Measurements from ENCODE around the gene NBEA.

- TF ChIP-seq ZNF391 (tag by site-specific recombination; IDR thresholded peaks at IDR 0.05; ENCODE audit: borderline replicate concordance, low read depth): no peak
- no peak for TF ChIP-seq KLF7 (tag by site-specific recombination; IDR thresholded peaks at IDR 0.05; ENCODE audit: borderline replicate concordance)
- TF ChIP-seq PBX3 (CRISPR knock-in tag; IDR thresholded peaks at IDR 0.05): no peak
- TF ChIP-seq KLF9 (tag by site-specific recombination; IDR thresholded peaks at IDR 0.05; ENCODE audit: low read depth): no peak
These were observed 414.5 kb downstream of the NBEA start for GRCh38 chr13:35356572-35356971.
